DOHH2 (cell line): ENCODE measurements around the gene BCAR1.

ENCODE experiments used
- EZH2phosphoT487 ChIP-seq: fragments of 200-600 bp; sonication (generic); IDR thresholded peaks from 2 replicates; pipeline ENCODE4 v1.6.1; 2017; ENCODE audit warnings: borderline replicate concordance, mild to moderate bottlenecking, antibody characterized with exemption, low read length, moderate library complexity, mixed read lengths
- TF ChIP-seq, protein P1 (sequence below): fragments of 200-600 bp; sonication (generic); IDR thresholded peaks from one replicate; pipeline ENCODE4 v1.5.1; 2014; ENCODE audit warnings: antibody characterized with exemption, mild to moderate bottlenecking, low read depth, low read length; ENCODE audit not compliant: poor library complexity, severe bottlenecking

DNA sequence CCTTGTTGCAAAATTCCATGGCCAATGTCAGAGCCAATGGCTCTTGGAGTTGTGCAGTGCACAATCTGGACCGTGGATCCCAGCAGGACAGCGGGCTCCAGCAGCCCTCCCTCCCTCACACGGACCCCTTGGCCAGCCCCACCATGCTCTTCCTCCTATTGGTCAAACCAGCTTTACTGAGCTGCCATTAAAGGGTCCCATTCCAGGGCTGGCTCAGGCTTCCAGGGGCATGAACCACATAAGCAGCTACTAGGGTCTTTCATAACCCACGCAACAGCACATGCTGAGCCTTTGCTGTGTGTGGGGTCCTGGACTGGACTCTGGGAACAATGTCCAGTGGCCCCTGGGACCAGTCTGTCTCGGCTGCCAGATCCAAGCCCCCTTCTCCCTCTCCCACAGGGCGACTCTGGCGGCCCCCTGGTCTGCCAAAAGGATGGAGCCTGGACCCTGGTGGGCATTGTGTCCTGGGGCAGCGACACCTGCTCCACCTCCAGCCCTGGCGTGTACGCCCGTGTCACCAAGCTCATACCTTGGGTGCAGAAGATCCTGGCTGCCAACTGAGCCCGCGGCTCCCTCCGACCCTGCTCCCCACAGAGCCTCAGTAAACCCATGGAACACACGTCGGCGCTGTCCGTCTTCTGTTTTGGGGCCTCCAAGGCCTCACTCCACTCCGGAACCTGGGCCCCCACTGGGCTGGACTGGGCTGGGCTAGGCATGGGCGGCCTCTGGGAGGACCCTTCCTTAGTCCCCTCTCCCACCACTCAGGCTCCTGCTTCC lies 26.9 kb downstream of the BCAR1 start:
- TF ChIP-seq, protein P1, sequence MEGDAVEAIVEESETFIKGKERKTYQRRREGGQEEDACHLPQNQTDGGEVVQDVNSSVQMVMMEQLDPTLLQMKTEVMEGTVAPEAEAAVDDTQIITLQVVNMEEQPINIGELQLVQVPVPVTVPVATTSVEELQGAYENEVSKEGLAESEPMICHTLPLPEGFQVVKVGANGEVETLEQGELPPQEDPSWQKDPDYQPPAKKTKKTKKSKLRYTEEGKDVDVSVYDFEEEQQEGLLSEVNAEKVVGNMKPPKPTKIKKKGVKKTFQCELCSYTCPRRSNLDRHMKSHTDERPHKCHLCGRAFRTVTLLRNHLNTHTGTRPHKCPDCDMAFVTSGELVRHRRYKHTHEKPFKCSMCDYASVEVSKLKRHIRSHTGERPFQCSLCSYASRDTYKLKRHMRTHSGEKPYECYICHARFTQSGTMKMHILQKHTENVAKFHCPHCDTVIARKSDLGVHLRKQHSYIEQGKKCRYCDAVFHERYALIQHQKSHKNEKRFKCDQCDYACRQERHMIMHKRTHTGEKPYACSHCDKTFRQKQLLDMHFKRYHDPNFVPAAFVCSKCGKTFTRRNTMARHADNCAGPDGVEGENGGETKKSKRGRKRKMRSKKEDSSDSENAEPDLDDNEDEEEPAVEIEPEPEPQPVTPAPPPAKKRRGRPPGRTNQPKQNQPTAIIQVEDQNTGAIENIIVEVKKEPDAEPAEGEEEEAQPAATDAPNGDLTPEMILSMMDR: no peak
- TF ChIP-seq EZH2phosphoT487: no peak
